Gastroesophageal sphincter (tissue), 4 donors: ENCODE measurements around the gene CTNNA3. TPM values are rescaled to one million over a fixed set of nuclear protein-coding genes. Genes with fewer than 3 reads are reported as not detected.

Source experiments
- ATAC-seq: fragments of 150-250 bp; one replicate; pipeline ENCODE4 v1.9.1; 2016; ENCODE audit warnings: mild to moderate bottlenecking, moderate library complexity
- H3K27ac ChIP-seq, 4 donors: fragments of 200-600 bp; sonication (generic) in 3 of 4; 1 replicate in 3 of 4; 2 replicates in 1 of 4; pipeline ENCODE4 v1.5.1; 2016 to 2019
- H3K27me3 ChIP-seq: fragments of 200-600 bp; sonication (generic); one replicate; pipeline ENCODE4 v1.5.1; 2019
- H3K36me3 ChIP-seq, 2 donors: fragments of 200-600 bp; sonication (generic); one replicate each; pipeline ENCODE4 v1.5.1; 2019; ENCODE audit warnings: control low read depth in 1 of 2
- H3K4me1 ChIP-seq, 3 donors: fragments of 200-600 bp; sonication (generic); 1 replicate in 2 of 3; 2 replicates in 1 of 3; pipeline ENCODE4 v1.5.1; 2016 to 2019; ENCODE audit warnings: control low read depth in 2 of 3
- H3K4me3 ChIP-seq, 2 donors: fragments of 200-600 bp; sonication (generic); one replicate each; pipeline ENCODE4 v1.5.1; 2019; ENCODE audit warnings: mild to moderate bottlenecking in 1 of 2, moderate library complexity in 1 of 2
- H3K9me3 ChIP-seq, 3 donors: fragments of 200-600 bp; sonication (generic); one replicate each; pipeline ENCODE4 v1.5.1; 2017 to 2019; ENCODE audit warnings: control low read depth in 2 of 3
- EP300 ChIP-seq: sonication (generic); formaldehyde crosslinking; IDR thresholded peaks from one replicate; pipeline ENCODE4 v1.6.1; 2017; ENCODE audit warnings: antibody characterized with exemption, mild to moderate bottlenecking
- POLR2A ChIP-seq, 2 donors: fragments of 450-650 bp; IDR thresholded peaks; one replicate each; pipeline ENCODE4 v1.6.1; 2017; ENCODE audit warnings: antibody characterized with exemption in 2 of 2, mild to moderate bottlenecking in 2 of 2, moderate library complexity in 1 of 2
- POLR2AphosphoS5 ChIP-seq: sonication (generic); formaldehyde crosslinking; IDR thresholded peaks from one replicate; pipeline ENCODE4 v1.6.1; 2017; ENCODE audit warnings: antibody characterized with exemption
- WGBS, 2 donors: methylation state at CpG; one replicate each; pipeline ENCODE4 v1.1.5; 2018; ENCODE audit warnings: low coverage in 1 of 2; 5-methylcytosine and 5-hydroxymethylcytosine counted together
- total RNA-seq, 4 donors: library from RNA; depleted of rRNA; stranded (reverse); fragments of >200 nt; gene quantifications; one replicate each; pipeline ENCODE4 v1.1.0, GENCODE V29; 2016
- TF ChIP-seq, protein P1 (sequence below), 4 experiments: fragments of 200-600 bp in 2 of 4; fragments of 450-650 bp in 2 of 4; sonication (generic) in 1 of 4; IDR thresholded peaks; one replicate each; pipeline ENCODE4 v1.5.1; 2017 to 2019; ENCODE audit warnings: antibody characterized with exemption in 4 of 4, mild to moderate bottlenecking in 2 of 4, moderate library complexity in 2 of 4

The CTNNA3 gene
- total RNA-seq, 4 donors from 2014 or later = 5.1 to 22.0 (median 13.8) TPM

DNA sequence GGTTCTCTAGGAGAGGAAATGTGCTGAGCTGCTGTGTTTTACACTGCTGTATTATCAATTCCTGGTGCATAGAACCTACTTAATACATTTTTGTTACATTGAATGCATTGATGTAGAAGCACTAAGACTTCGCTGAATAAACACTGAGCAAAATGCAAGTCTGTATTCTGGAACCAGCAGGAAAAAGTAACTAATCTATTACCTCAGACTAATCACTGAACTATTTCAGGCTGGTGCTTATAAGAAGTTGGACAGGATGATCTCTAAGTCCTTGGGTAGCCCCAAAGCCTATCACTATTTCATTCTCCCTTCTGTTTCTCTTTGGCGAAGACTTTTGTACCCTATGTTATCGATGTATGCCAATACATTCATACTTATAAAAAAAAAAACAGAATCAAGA is 857.3 kb downstream of the CTNNA3 start:
- H3K36me3 ChIP-seq = no peaks in the 10 kb centered on the region
- no peaks in the 10 kb centered on the region for H3K9me3 ChIP-seq
- no peaks in the 10 kb centered on the region for H3K4me1 ChIP-seq
- H3K27me3 ChIP-seq = no peaks in the 10 kb centered on the region
- ATAC-seq = no peak
- 91 to 100% methylated on average over 3 of the region's 3 CpGs for WGBS, 2 donors
- H3K4me3 ChIP-seq = no peak overlapping the region
- H3K27ac ChIP-seq = no peak overlapping the region
- TF ChIP-seq POLR2AphosphoS5 (no peak), POLR2A (IDR thresholded peaks at IDR 0.05) (no peak), EP300 (no peak)
- TF ChIP-seq, protein P1, sequence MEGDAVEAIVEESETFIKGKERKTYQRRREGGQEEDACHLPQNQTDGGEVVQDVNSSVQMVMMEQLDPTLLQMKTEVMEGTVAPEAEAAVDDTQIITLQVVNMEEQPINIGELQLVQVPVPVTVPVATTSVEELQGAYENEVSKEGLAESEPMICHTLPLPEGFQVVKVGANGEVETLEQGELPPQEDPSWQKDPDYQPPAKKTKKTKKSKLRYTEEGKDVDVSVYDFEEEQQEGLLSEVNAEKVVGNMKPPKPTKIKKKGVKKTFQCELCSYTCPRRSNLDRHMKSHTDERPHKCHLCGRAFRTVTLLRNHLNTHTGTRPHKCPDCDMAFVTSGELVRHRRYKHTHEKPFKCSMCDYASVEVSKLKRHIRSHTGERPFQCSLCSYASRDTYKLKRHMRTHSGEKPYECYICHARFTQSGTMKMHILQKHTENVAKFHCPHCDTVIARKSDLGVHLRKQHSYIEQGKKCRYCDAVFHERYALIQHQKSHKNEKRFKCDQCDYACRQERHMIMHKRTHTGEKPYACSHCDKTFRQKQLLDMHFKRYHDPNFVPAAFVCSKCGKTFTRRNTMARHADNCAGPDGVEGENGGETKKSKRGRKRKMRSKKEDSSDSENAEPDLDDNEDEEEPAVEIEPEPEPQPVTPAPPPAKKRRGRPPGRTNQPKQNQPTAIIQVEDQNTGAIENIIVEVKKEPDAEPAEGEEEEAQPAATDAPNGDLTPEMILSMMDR (IDR thresholded peaks at IDR 0.05) = no peak

DNA sequence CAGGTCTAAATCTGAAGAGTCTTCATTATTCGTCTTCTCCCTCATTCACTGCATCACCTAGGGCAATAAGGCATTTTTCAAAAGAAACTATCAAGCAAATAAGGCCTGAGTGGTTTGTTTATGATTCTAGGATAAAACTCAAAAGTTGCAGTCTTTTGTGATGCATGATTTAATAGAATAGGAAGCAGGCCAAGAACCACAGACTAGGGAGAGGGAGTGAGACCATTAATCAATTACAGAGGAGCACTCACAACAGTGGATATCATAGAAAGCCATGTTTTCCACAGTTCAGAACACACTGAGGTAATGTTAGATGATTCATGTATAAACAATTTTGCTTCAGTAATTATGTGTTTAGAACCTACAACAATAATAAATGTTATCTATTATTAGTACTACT is 858.0 kb downstream of the CTNNA3 start:
- Histone ChIP-seq H3K4me3 (no peak overlapping the region), H3K27me3 (no peaks in the 10 kb centered on the region), H3K4me1 (no peaks in the 10 kb centered on the region), H3K36me3 (no peaks in the 10 kb centered on the region), H3K9me3 (no peaks in the 10 kb centered on the region), H3K27ac (no peak overlapping the region)
- no peak for ATAC-seq
- 57 to 89% methylated on average over 1 of the region's 1 CpG for WGBS, 2 donors
- no peak for TF ChIP-seq EP300
- no peak for TF ChIP-seq POLR2A (IDR thresholded peaks at IDR 0.05)
- TF ChIP-seq, protein P1 (IDR thresholded peaks at IDR 0.05) = no peak
- no peak for TF ChIP-seq POLR2AphosphoS5

DNA sequence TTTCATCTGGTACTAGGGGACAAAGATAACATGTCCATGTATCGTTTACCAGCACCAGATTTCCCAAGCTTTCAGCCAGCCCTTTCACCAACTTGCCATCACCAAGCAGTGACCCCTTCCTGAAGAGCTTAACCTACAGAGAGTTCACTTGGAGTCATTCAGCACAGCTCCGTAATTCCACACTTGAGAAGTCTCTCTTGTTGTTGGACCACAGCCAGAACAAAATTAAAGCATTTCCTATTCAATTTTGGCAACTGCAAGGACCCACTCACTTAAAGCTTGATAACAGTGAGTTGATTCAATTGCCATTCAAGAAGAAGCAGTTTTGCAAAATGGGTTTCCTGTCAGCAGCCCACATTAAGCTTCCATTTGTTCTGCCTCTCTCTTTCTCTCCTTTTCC is 858.7 kb downstream of the CTNNA3 start:
- Histone ChIP-seq H3K27me3 (no peaks in the 10 kb centered on the region), H3K9me3 (no peaks in the 10 kb centered on the region), H3K4me1 (no peaks in the 10 kb centered on the region), H3K27ac (no peak overlapping the region), H3K36me3 (no peaks in the 10 kb centered on the region), H3K4me3 (no peak overlapping the region)
- TF ChIP-seq, protein P1 (IDR thresholded peaks at IDR 0.05) = no peak
- TF ChIP-seq POLR2A (IDR thresholded peaks at IDR 0.05) (no peak), EP300 (no peak), POLR2AphosphoS5 (no peak)
- 33 to 66% methylated on average over 1 to 2 of the region's 2 CpGs for WGBS, 2 donors
- no peak for ATAC-seq

DNA sequence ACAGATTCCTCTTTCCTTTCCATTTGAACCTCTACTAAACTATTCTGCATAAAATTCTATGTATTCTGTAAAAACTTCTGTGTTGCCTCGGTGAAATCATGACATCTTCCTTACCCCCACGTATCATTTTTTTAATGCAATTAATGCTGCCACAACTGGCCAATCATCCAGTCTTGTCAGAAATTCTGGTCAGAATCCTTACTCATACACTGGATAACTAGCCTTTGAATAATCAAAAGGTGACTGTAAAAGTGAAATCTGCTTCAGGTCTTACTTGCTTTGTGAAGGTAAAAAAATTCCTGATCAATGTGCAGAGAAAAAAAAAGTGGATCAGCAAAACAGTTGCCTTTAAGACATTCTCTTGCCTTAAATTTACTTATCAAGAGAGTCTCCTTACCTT is 859.2 kb downstream of the CTNNA3 start:
- Histone ChIP-seq H3K4me3 (no peak overlapping the region), H3K27ac (no peak overlapping the region), H3K36me3 (no peaks in the 10 kb centered on the region), H3K9me3 (no peaks in the 10 kb centered on the region), H3K4me1 (no peaks in the 10 kb centered on the region), H3K27me3 (no peaks in the 10 kb centered on the region)
- TF ChIP-seq POLR2A (IDR thresholded peaks at IDR 0.05) = no peak
- ATAC-seq = no peak
- WGBS, 2 donors = 85 to 88% methylated on average over 2 of the region's 2 CpGs

DNA sequence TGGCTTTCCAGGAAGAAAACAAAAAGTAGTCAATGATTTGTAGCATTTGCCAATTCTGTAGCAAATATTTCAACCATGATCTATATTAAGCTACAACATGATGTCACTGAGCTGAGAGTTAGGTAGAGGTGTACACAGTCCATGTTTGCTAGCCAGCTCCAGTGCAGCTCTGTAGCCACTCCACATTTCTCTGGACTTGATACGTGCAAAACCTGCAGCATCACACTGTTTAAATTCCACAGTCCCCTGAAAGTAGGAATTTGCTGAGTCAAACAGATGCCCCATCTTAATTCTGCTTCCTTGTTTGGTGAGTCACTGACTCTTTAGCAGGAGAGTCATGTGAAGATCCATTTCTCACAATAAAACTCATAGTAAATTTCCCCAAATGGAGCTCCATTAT is 859.9 kb downstream of the CTNNA3 start:
- WGBS, 2 donors = 0 to 50% methylated on average over 1 of the region's 1 CpG
- Histone ChIP-seq H3K36me3 (no peaks in the 10 kb centered on the region), H3K27me3 (no peaks in the 10 kb centered on the region), H3K27ac (no peak overlapping the region), H3K4me1 (no peaks in the 10 kb centered on the region), H3K9me3 (no peaks in the 10 kb centered on the region), H3K4me3 (no peak overlapping the region)
- TF ChIP-seq POLR2A (IDR thresholded peaks at IDR 0.05) = no peak
- TF ChIP-seq POLR2AphosphoS5 = no peak
- TF ChIP-seq EP300 = no peak
- TF ChIP-seq, protein P1 (IDR thresholded peaks at IDR 0.05) = no peak
- ATAC-seq = no peak

DNA sequence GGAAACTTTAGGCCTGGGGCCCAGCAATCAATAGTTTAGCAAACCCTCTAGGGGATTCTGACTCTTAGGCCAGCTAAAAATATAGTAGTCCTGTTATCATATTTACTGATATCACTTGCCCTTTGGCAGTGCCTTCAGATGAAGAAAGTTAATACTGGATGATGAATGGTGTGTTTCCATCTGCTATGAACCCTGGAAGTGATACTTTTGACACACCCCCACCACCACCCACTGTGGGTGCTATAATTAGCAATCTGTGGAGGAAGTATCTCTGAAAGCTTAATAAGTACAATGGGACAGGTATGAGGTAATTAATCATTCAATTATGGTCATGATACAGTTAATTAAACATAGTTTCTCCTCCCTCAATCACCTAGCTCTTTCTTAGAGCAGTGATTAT is 860.6 kb downstream of the CTNNA3 start:
- no peak for ATAC-seq
- no peaks in the 10 kb centered on the region for H3K27me3 ChIP-seq

More for the DNA sequence above, 860.6 kb downstream of the CTNNA3 start:
- H3K9me3 ChIP-seq = no peaks in the 10 kb centered on the region
- H3K4me3 ChIP-seq = no peak overlapping the region
- H3K4me1 ChIP-seq = no peaks in the 10 kb centered on the region
- H3K36me3 ChIP-seq = no peaks in the 10 kb centered on the region
- TF ChIP-seq POLR2A (IDR thresholded peaks at IDR 0.05) (no peak), POLR2AphosphoS5 (no peak), EP300 (no peak)
- TF ChIP-seq, protein P1 (IDR thresholded peaks at IDR 0.05) = no peak
- no peak overlapping the region for H3K27ac ChIP-seq
